H9 (cell line): ENCODE data around the gene RFTN2. TPM values are rescaled to one million over a fixed set of nuclear protein-coding genes. Genes with fewer than 3 reads are reported as not detected.

ENCODE experiments used
- DNase-seq: peaks from one replicate; pipeline ENCODE4 v3.0.0-alpha.2; 2017
- H2AFZ ChIP-seq: one replicate; pipeline ENCODE4 v1.6.1; 2013; ENCODE audit warnings: mild to moderate bottlenecking, low read length, control low read depth, moderate library complexity
- H2AK5ac ChIP-seq: 2 replicates; pipeline ENCODE4 v1.6.1; 2013; ENCODE audit warnings: low read length, control low read depth, mixed read lengths; ENCODE audit not compliant: insufficient read length
- H2BK120ac ChIP-seq: one replicate; pipeline ENCODE4 v1.6.1; 2013; ENCODE audit warnings: low read depth, mild to moderate bottlenecking, low read length, control low read depth, inconsistent platforms; ENCODE audit not compliant: poor library complexity, severe bottlenecking
- H2BK12ac ChIP-seq: 2 replicates; pipeline ENCODE4 v1.6.1; 2013; ENCODE audit warnings: low read length, control low read depth, mixed read lengths, low read depth; ENCODE audit not compliant: insufficient read length
- H2BK15ac ChIP-seq: 2 replicates; pipeline ENCODE4 v1.6.1; 2013; ENCODE audit warnings: low read depth, low read length, control low read depth
- H2BK20ac ChIP-seq: one replicate; pipeline ENCODE4 v1.6.1; 2013; ENCODE audit warnings: low read depth, mild to moderate bottlenecking, low read length, control low read depth, inconsistent platforms; ENCODE audit not compliant: poor library complexity, severe bottlenecking
- H2BK5ac ChIP-seq: 2 replicates; pipeline ENCODE4 v1.6.1; 2013; ENCODE audit warnings: low read length, control low read depth, mixed read lengths; ENCODE audit not compliant: insufficient read length
- H3K14ac ChIP-seq: 2 replicates; pipeline ENCODE4 v1.6.1; 2013; ENCODE audit warnings: low read length, control low read depth; ENCODE audit not compliant: insufficient read depth
- H3K18ac ChIP-seq: 2 replicates; pipeline ENCODE4 v1.6.1; 2013; ENCODE audit warnings: low read depth, mild to moderate bottlenecking, mixed read lengths, low read length, control low read depth; ENCODE audit not compliant: insufficient read length
- H3K23ac ChIP-seq: 2 replicates; pipeline ENCODE4 v1.6.1; 2013; ENCODE audit warnings: low read length, control low read depth, mixed read lengths, low read depth; ENCODE audit not compliant: insufficient read length
- H3K23me2 ChIP-seq: 2 replicates; pipeline ENCODE4 v1.6.1; 2013; ENCODE audit warnings: low read depth, mild to moderate bottlenecking, mixed read lengths, low read length, control low read depth; ENCODE audit not compliant: insufficient read length, poor library complexity, severe bottlenecking
- H3K27ac ChIP-seq: 2 replicates; pipeline ENCODE4 v1.5.1; 2013; ENCODE audit warnings: low read length, control low read depth, mixed read lengths, low read depth; ENCODE audit not compliant: insufficient read length
- H3K27me3 ChIP-seq: 2 replicates; pipeline ENCODE4 v1.6.1; 2013; ENCODE audit warnings: low read length, control low read depth, inconsistent platforms; ENCODE audit not compliant: insufficient read depth
- H3K4ac ChIP-seq: 2 replicates; pipeline ENCODE4 v1.6.1; 2013; ENCODE audit warnings: low read depth, mild to moderate bottlenecking, control low read depth, inconsistent platforms, low read length, moderate library complexity
- H3K4me1 ChIP-seq: 2 replicates; pipeline ENCODE4 v1.6.1; 2013; ENCODE audit warnings: low read length, control low read depth, inconsistent platforms; ENCODE audit not compliant: insufficient read depth
- H3K4me2 ChIP-seq: 2 replicates; pipeline ENCODE4 v1.6.1; 2013; ENCODE audit warnings: low read length, control low read depth, mixed read lengths; ENCODE audit not compliant: insufficient read length, insufficient read depth
- H3K56ac ChIP-seq: 2 replicates; pipeline ENCODE4 v1.6.1; 2013; ENCODE audit warnings: low read depth, mild to moderate bottlenecking, mixed read lengths, low read length, control low read depth; ENCODE audit not compliant: insufficient read length
- H3K79me1 ChIP-seq: 2 replicates; pipeline ENCODE4 v1.6.1; 2013; ENCODE audit warnings: low read depth, mild to moderate bottlenecking, moderate library complexity, low read length, control low read depth, inconsistent platforms; ENCODE audit not compliant: insufficient read depth, poor library complexity, severe bottlenecking
- H3K79me2 ChIP-seq: 2 replicates; pipeline ENCODE4 v1.6.1; 2013; ENCODE audit warnings: low read length, control low read depth, inconsistent platforms; ENCODE audit not compliant: insufficient read depth
- H3K9ac ChIP-seq: 2 replicates; pipeline ENCODE4 v1.6.1; 2013; ENCODE audit warnings: low read length, control low read depth, mixed read lengths; ENCODE audit not compliant: insufficient read length; ENCODE audit errors: extremely low read depth
- H3K9me3 ChIP-seq: one replicate; pipeline ENCODE4 v1.6.1; 2013; ENCODE audit warnings: low read depth, low read length, inconsistent platforms; ENCODE audit not compliant: control insufficient read depth
- H3T11ph ChIP-seq: one replicate; pipeline ENCODE4 v1.6.1; 2013; ENCODE audit warnings: mild to moderate bottlenecking, low read length, control low read depth, inconsistent platforms
- H4K20me1 ChIP-seq: one replicate; pipeline ENCODE4 v1.6.1; 2013; ENCODE audit not compliant: control insufficient read depth, insufficient read length, insufficient read depth
- H4K5ac ChIP-seq: 2 replicates; pipeline ENCODE4 v1.6.1; 2013; ENCODE audit warnings: low read depth, mild to moderate bottlenecking, mixed read lengths, low read length, control low read depth; ENCODE audit not compliant: insufficient read length
- H4K8ac ChIP-seq: replicated peaks from 2 replicates; pipeline ENCODE4 v1.6.1; 2013; ENCODE audit warnings: low read length, control low read depth, mixed read lengths, low read depth; ENCODE audit not compliant: insufficient read length
- H4K91ac ChIP-seq: 2 replicates; pipeline ENCODE4 v1.6.1; 2013; ENCODE audit warnings: low read depth, mild to moderate bottlenecking, moderate library complexity, mixed read lengths, low read length, control low read depth; ENCODE audit not compliant: insufficient read length
- H3K27ac Mint-ChIP-seq, 3 experiments: 2 replicates in 2 of 3; 3 replicates in 1 of 3; pipeline ENCODE4 v1.8.0; 2020 to 2021; ENCODE audit warnings: mixed read lengths in 3 of 3, mild to moderate bottlenecking in 1 of 3, moderate library complexity in 1 of 3
- H3K27me3 Mint-ChIP-seq: 2 replicates; pipeline ENCODE4 v1.8.0; 2021; ENCODE audit warnings: low read depth, mild to moderate bottlenecking, moderate library complexity, mixed read lengths
- H3K36me3 Mint-ChIP-seq, 3 experiments: 2 replicates in 2 of 3; 3 replicates in 1 of 3; pipeline ENCODE4 v1.8.0; 2020 to 2021; ENCODE audit warnings: low read depth in 3 of 3, mixed read lengths in 3 of 3; ENCODE audit not compliant: insufficient read depth in 1 of 3
- H3K4me1 Mint-ChIP-seq, 2 experiments: 2 replicates each; pipeline ENCODE4 v1.8.0; 2020; ENCODE audit warnings: mixed read lengths in 2 of 2
- H3K4me3 Mint-ChIP-seq, 2 experiments: 2 replicates in 1 of 2; 3 replicates in 1 of 2; pipeline ENCODE4 v1.8.0; 2020 to 2021; ENCODE audit warnings: mild to moderate bottlenecking in 2 of 2, mixed read lengths in 2 of 2, moderate library complexity in 1 of 2
- H3K9me3 Mint-ChIP-seq, 2 experiments: 2 replicates in 1 of 2; 3 replicates in 1 of 2; pipeline ENCODE4 v1.8.0; 2020; ENCODE audit warnings: mild to moderate bottlenecking in 2 of 2, mixed read lengths in 2 of 2, moderate library complexity in 1 of 2
- CTCF ChIP-seq: fragments of 200-600 bp; sonication (generic); conservative IDR thresholded peaks from 3 replicates; pipeline ENCODE4 v1.8.0; 2021; ENCODE audit warnings: antibody characterized with exemption, mild to moderate bottlenecking
- WGBS: extraction: QIAGEN DNeasy Blood & Tissue Kit; methylation state at CpG from one replicate; pipeline ENCODE4 v1.1.7; 2013; ENCODE audit warnings: missing lambda C conversion rate, low lambda C conversion rate, mixed read lengths; ENCODE audit not compliant: insufficient read length; ENCODE audit errors: extremely low coverage; 5-methylcytosine and 5-hydroxymethylcytosine counted together
- total RNA-seq: library from RNA; stranded (reverse); gene quantifications from 2 replicates; pipeline ENCODE4 v1.2.1, GENCODE V29; 2021

Gene RFTN2
- total RNA-seq, 1 experiment from 2014 or later, result 0.28 TPM

- Histone ChIP-seq H3T11ph (no peak overlapping the region), H3K56ac (no peak overlapping the region), H2AFZ (no peak overlapping the region), H3K79me2 (no peaks in the 10 kb centered on the region), H2BK15ac (no peak overlapping the region), H2BK120ac (no peak overlapping the region), H3K14ac (no peak overlapping the region), H3K23me2 (peaks cover 3% of the 10 kb centered on the region), H4K5ac (no peak overlapping the region), H4K91ac (no peak overlapping the region), H3K79me1 (no peaks in the 10 kb centered on the region), H3K27me3 (no peaks in the 10 kb centered on the region), H3K18ac (no peak overlapping the region), H2AK5ac (no peak overlapping the region), H3K4me1 (no peaks in the 10 kb centered on the region; the same call in 1 of the 2 replicates), H3K23ac (no peak overlapping the region), H4K8ac (no peak overlapping the region), H2BK20ac (no peak overlapping the region), H3K9me3 (no peaks in the 10 kb centered on the region), H2BK5ac (no peak overlapping the region), H3K27ac (no peak overlapping the region), H2BK12ac (no peak overlapping the region), H3K9ac (no peak overlapping the region), H4K20me1 (no peaks in the 10 kb centered on the region), H3K4ac (no peak overlapping the region), H3K4me2 (no peak overlapping the region)
- Mint-ChIP-seq H3K36me3 (peaks cover 0 to 3% (median 0%) of the 10 kb centered on the region in 3 experiments; a peak in 2 of 7 replicates), H3K4me1 (peaks cover 34 to 35% of the 10 kb centered on the region in 2 experiments), H3K27ac (no peak overlapping the region), H3K27me3 (no peaks in the 10 kb centered on the region), H3K9me3 (no peaks in the 10 kb centered on the region), H3K4me3 (no peak overlapping the region; a peak in 1 of 5 replicates)
- no CpG with 5 or more reads among the region's 1 CpG for WGBS
- no peak for DNase-seq
- TF ChIP-seq CTCF, result no peak
Observed at GRCh38 chr2:197673606-197674005, 1.8 kb downstream of the RFTN2 start.
